Mesenchymal stem cell (in vitro differentiated cells and primary cell): ENCODE measurements around the gene PTS.

Experiments used
- DNase-seq: peaks from one replicate; pipeline ENCODE4 v3.0.0-alpha.2; 2013
- H2AFZ ChIP-seq: one replicate; pipeline ENCODE4 v1.6.1; 2013; ENCODE audit warnings: low read depth, mild to moderate bottlenecking, control low read depth, inconsistent platforms, low read length, moderate library complexity
- H2AK5ac ChIP-seq: 2 replicates; pipeline ENCODE4 v1.6.1; 2013; ENCODE audit warnings: low read length, moderate library complexity, mild to moderate bottlenecking, inconsistent platforms; ENCODE audit not compliant: severe bottlenecking
- H2BK120ac ChIP-seq: one replicate; pipeline ENCODE4 v1.6.1; 2013; ENCODE audit warnings: low read depth, mild to moderate bottlenecking, inconsistent platforms, low read length, moderate library complexity
- H2BK12ac ChIP-seq, 2 experiments: one replicate each; pipeline ENCODE4 v1.6.1; 2013; ENCODE audit warnings: inconsistent platforms in 2 of 2, low read length in 2 of 2, mild to moderate bottlenecking in 2 of 2, moderate library complexity in 2 of 2, control low read depth in 1 of 2
- H2BK15ac ChIP-seq: one replicate; pipeline ENCODE4 v1.6.1; 2013; ENCODE audit warnings: mild to moderate bottlenecking, low read depth, inconsistent platforms; ENCODE audit not compliant: poor library complexity, severe bottlenecking
- H2BK5ac ChIP-seq: 2 replicates; pipeline ENCODE4 v1.6.1; 2013; ENCODE audit warnings: low read depth, mild to moderate bottlenecking, low read length, control low read depth, inconsistent platforms; ENCODE audit not compliant: poor library complexity, severe bottlenecking
- H3K14ac ChIP-seq, 2 experiments: one replicate each; pipeline ENCODE4 v1.6.1; 2013; ENCODE audit warnings: inconsistent platforms in 2 of 2, low read length in 2 of 2, control low read depth in 1 of 2, mild to moderate bottlenecking in 1 of 2, moderate library complexity in 1 of 2
- H3K18ac ChIP-seq, 2 experiments: one replicate each; pipeline ENCODE4 v1.6.1; 2013; ENCODE audit warnings: inconsistent platforms in 2 of 2, low read length in 2 of 2, control low read depth in 1 of 2, low read depth in 1 of 2, mild to moderate bottlenecking in 1 of 2
- H3K23ac ChIP-seq, 2 experiments: one replicate each; pipeline ENCODE4 v1.6.1; 2013; ENCODE audit warnings: inconsistent platforms in 2 of 2, low read length in 2 of 2, mild to moderate bottlenecking in 2 of 2, moderate library complexity in 2 of 2, control low read depth in 1 of 2
- H3K27ac ChIP-seq: 2 replicates; pipeline ENCODE4 v1.5.1; 2013; ENCODE audit warnings: mild to moderate bottlenecking, moderate library complexity, low read length, control low read depth, inconsistent platforms; ENCODE audit not compliant: poor library complexity, severe bottlenecking
- H3K27me3 ChIP-seq, 2 experiments: 2 replicates each; pipeline versions ENCODE4 v1.6.1 to v1.7.0; 2013; ENCODE audit warnings: low read length in 2 of 2, mild to moderate bottlenecking in 2 of 2, moderate library complexity in 2 of 2, control low read depth in 1 of 2, inconsistent platforms in 1 of 2; ENCODE audit not compliant: control insufficient read depth in 1 of 2, insufficient read depth in 1 of 2
- H3K36me3 ChIP-seq, 2 experiments: 2 replicates each; pipeline versions ENCODE4 v1.6.1 to v1.7.0; 2013; ENCODE audit warnings: low read length in 2 of 2, control low read depth in 1 of 2, inconsistent platforms in 1 of 2, low read depth in 1 of 2, mild to moderate bottlenecking in 1 of 2; ENCODE audit not compliant: insufficient read depth in 2 of 2, control insufficient read depth in 1 of 2
- H3K4ac ChIP-seq, 2 experiments: one replicate each; pipeline ENCODE4 v1.6.1; 2013; ENCODE audit warnings: inconsistent platforms in 2 of 2, low read length in 2 of 2, mild to moderate bottlenecking in 2 of 2, moderate library complexity in 2 of 2, control low read depth in 1 of 2, low read depth in 1 of 2
- H3K4me1 ChIP-seq: 2 replicates; pipeline ENCODE4 v1.6.1; 2013; ENCODE audit warnings: low read depth, low read length, control low read depth; ENCODE audit not compliant: control insufficient read depth, insufficient read depth
- H3K4me2 ChIP-seq: 2 replicates; pipeline ENCODE4 v1.6.1; 2013; ENCODE audit warnings: low read length, mild to moderate bottlenecking, inconsistent platforms; ENCODE audit not compliant: poor library complexity, severe bottlenecking
- H3K4me3 ChIP-seq, 2 experiments: 2 replicates each; pipeline versions ENCODE4 v1.5.1 to v1.7.0; 2013; ENCODE audit warnings: low read length in 2 of 2, mild to moderate bottlenecking in 2 of 2, control low read depth in 1 of 2, low read depth in 1 of 2; ENCODE audit not compliant: insufficient read depth in 1 of 2
- H3K79me1 ChIP-seq: replicated peaks from 2 replicates; pipeline ENCODE4 v1.6.1; 2013; ENCODE audit warnings: mild to moderate bottlenecking, control low read depth, low read length, inconsistent platforms; ENCODE audit not compliant: poor library complexity, severe bottlenecking
- H3K9ac ChIP-seq: 2 replicates; pipeline ENCODE4 v1.7.0; 2013; ENCODE audit warnings: mild to moderate bottlenecking, low read length, moderate library complexity
- H3K9me3 ChIP-seq: 2 replicates; pipeline ENCODE4 v1.7.0; 2013; ENCODE audit warnings: mild to moderate bottlenecking, low read length; ENCODE audit not compliant: control insufficient read depth
- H4K8ac ChIP-seq: one replicate; pipeline ENCODE4 v1.6.1; 2013; ENCODE audit warnings: inconsistent platforms, mild to moderate bottlenecking, low read length, moderate library complexity
- H4K91ac ChIP-seq: one replicate; pipeline ENCODE4 v1.6.1; 2013; ENCODE audit warnings: mild to moderate bottlenecking, low read length, inconsistent platforms
- WGBS: methylation state at CpG from one replicate; pipeline ENCODE4 v1.1.7; 2013; ENCODE audit warnings: mixed read lengths; 5-methylcytosine and 5-hydroxymethylcytosine counted together

Gene PTS

DNA sequence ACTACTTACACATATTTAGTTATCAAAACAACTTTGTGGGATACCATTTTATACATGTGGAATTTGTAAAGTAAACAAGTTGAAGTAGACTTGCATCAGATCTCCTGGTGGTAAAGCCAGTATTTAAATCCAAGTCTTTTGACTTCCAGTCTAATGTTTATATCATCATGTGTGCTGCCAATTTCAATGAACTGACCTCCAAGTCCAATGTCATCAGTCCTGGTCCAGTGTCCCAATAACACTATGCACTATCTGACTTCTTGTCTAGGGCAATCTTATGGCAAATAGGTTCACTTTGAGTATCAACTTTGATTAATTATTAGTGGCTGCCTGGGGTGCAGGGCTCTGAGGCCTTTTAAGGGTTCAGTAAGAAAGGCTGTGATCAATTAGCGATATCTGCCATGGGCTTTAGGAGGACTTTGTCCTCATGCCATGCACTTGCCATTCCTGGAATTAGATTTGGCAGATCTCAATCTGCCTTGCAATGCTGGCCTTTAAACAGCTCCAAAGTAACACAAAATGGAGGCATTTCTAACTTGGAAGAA is 9.6 kb upstream of the PTS start:
- no peak overlapping the region for H3K4me2 ChIP-seq
- H2BK5ac ChIP-seq: no peak overlapping the region
- no peak overlapping the region for H3K23ac ChIP-seq
- H4K91ac ChIP-seq: no peak overlapping the region
- peak; percentile 53 for DNase-seq
- H2BK120ac ChIP-seq: no peak overlapping the region
- 95% methylated on average over 1 of the region's 1 CpG for WGBS
- no peak overlapping the region for H3K14ac ChIP-seq
- peak overlapping the region; percentile 68 to 69 for H2BK12ac ChIP-seq
- H3K4me3 ChIP-seq: no peak overlapping the region
- H3K36me3 ChIP-seq: no peaks in the 10 kb centered on the region
- H3K18ac ChIP-seq: no peak overlapping the region
- H3K4ac ChIP-seq: peak overlapping the region; percentile 24 to 35
- no peaks in the 10 kb centered on the region for H3K79me1 ChIP-seq
- H4K8ac ChIP-seq: no peak overlapping the region
- no peak overlapping the region for H3K27ac ChIP-seq
- no peak overlapping the region for H3K9ac ChIP-seq
- no peaks in the 10 kb centered on the region for H3K27me3 ChIP-seq
- no peak overlapping the region for H2BK15ac ChIP-seq
- H2AK5ac ChIP-seq: no peak overlapping the region
- H3K9me3 ChIP-seq: no peaks in the 10 kb centered on the region
- no peaks in the 10 kb centered on the region for H3K4me1 ChIP-seq
- H2AFZ ChIP-seq: no peak overlapping the region

DNA sequence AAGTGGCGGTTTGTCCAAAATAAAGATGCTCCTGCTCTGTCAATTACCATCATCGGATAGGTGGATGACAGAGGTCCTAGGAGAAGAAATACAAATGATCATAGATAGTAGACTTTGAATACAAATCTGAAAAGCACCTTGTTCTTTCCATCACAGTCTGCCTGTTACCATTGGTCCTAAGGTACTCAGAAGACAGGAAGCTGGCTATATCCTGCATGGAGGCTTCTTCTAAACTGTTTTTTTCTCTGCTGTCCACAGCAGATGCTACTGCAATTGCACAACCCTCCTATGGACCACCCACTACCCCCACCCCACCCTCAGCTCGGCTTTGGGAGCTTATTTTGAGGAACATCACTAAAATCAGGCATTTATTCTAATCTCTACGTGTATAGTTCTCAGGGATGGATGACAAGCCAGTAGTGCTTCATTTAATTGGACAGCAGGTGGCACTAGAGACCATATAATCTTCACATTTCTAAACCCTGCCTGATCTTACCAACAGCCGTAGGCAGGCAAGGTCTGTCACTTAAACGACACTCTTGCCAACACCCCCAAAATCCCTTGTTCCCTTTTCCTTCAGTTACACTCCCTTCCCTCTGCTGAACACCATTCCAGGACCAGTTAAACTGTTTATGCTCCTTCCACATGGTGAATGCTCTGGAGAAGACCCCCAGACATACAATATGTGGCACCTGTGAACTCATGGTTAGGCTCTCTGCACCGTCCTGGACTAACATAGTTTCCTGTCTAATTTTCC is 6.6 kb upstream of the PTS start:
- Histone ChIP-seq H3K14ac (no peak overlapping the region), H3K36me3 (no peaks in the 10 kb centered on the region), H3K4me1 (no peaks in the 10 kb centered on the region), H4K91ac (no peak overlapping the region), H3K9ac (no peak overlapping the region), H3K79me1 (no peaks in the 10 kb centered on the region), H3K9me3 (no peaks in the 10 kb centered on the region), H2BK5ac (no peak overlapping the region), H2AFZ (no peak overlapping the region), H2BK12ac (no peak overlapping the region), H3K4me2 (no peak overlapping the region), H3K4me3 (no peak overlapping the region), H2BK120ac (no peak overlapping the region), H3K27ac (no peak overlapping the region), H3K23ac (no peak overlapping the region), H3K27me3 (no peaks in the 10 kb centered on the region), H3K18ac (no peak overlapping the region), H2AK5ac (no peak overlapping the region), H2BK15ac (no peak overlapping the region), H3K4ac (no peak overlapping the region), H4K8ac (no peak overlapping the region)
- peak; percentile 81 for DNase-seq
- 27% methylated on average over 6 of the region's 7 CpGs for WGBS

DNA sequence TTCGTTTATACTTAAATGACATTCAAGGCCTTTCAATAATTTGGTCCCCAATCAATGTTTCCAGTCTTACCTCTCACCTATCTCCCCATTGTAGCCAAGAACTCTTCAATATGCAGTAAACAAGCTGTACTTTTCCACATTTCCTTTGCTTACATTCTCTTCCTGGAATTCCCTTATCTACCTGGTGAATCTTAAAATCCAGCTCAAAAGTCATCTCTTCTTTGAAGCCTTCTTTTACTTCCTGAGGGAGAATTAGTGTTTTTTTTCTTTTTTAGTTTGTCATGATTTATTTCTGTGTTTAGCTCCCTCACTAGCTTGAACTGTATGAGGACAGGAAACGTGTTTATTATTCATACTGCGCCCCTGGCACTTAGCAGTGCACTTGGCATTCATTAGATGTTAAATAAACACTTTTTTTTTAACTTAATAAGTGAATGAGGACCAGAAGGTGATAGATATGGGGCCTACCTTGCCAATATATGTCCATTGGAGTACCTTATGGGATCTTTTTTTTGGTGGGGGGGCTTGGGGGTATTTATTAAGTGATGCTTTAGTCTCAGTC is 4.9 kb upstream of the PTS start:
- Histone ChIP-seq H2AFZ (no peak overlapping the region), H2BK15ac (no peak overlapping the region), H3K14ac (no peak overlapping the region), H3K79me1 (no peaks in the 10 kb centered on the region), H3K9ac (peak overlapping the region; percentile 3), H3K4me2 (no peak overlapping the region), H3K36me3 (no peaks in the 10 kb centered on the region), H3K23ac (no peak overlapping the region), H2BK5ac (no peak overlapping the region), H2AK5ac (no peak overlapping the region), H4K91ac (no peak overlapping the region), H3K27ac (no peak overlapping the region), H3K4ac (no peak overlapping the region), H3K27me3 (no peaks in the 10 kb centered on the region), H2BK120ac (no peak overlapping the region), H3K18ac (no peak overlapping the region), H3K9me3 (no peaks in the 10 kb centered on the region), H4K8ac (no peak overlapping the region), H2BK12ac (no peak overlapping the region), H3K4me3 (no peak overlapping the region), H3K4me1 (peaks cover 3% of the 10 kb centered on the region)
- DNase-seq: no peak
- 70% methylated on average over 2 of the region's 3 CpGs for WGBS

DNA sequence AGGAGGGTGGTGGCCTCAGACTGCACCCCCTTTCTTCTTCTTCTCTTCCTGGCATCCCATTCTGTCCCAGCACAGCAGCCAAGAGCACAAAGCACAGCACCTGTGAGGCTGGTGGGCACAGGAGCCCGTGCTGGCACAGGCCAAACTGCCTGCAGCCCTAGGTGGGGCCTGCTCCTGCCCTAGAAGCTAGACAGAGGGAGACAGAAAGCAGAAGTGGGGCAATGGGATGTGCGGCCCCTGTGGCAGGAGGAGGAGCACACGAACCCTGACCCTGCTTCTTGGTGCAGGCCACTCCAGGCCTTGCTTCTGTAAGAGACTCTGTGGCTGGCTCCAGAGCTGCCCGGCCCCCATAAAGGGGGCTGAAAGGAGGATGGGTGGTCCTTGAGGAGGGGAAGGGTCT is 3.9 kb upstream of the PTS start:
- Histone ChIP-seq H3K14ac (peak overlapping the region in 1 of 2 experiments; percentile 4), H3K4me1 (peaks cover 3% of the 10 kb centered on the region), H3K9ac (no peak overlapping the region), H3K4me3 (no peak overlapping the region), H3K9me3 (no peaks in the 10 kb centered on the region), H4K8ac (no peak overlapping the region), H3K36me3 (no peaks in the 10 kb centered on the region), H2BK120ac (no peak overlapping the region), H2BK5ac (no peak overlapping the region), H3K18ac (no peak overlapping the region), H3K4me2 (no peak overlapping the region), H2BK12ac (peak overlapping the region in 1 of 2 experiments; percentile 80), H2BK15ac (no peak overlapping the region), H2AFZ (no peak overlapping the region), H2AK5ac (no peak overlapping the region), H3K27me3 (no peaks in the 10 kb centered on the region), H3K4ac (no peak overlapping the region), H3K79me1 (no peaks in the 10 kb centered on the region), H3K27ac (no peak overlapping the region), H3K23ac (no peak overlapping the region), H4K91ac (no peak overlapping the region)
- WGBS: 73% methylated on average over 4 of the region's 4 CpGs
- DNase-seq: no peak
